GM12878 (cell line): ENCODE results near the gene C2CD5. TPM values are rescaled to one million over a fixed set of nuclear protein-coding genes. Genes with fewer than 3 reads are reported as not detected.

ENCODE experiments used
- ATAC-seq: fragments of 200-7000 bp; cut with Tn5 transposase; 3 replicates; pipeline ENCODE4 v1.9.1; 2020; ENCODE audit warnings: mild to moderate bottlenecking, moderate library complexity
- BruUV-seq: library from RNA; stranded (reverse); fragments of 400-500 nt; replicated peaks from 2 replicates; lab custom pipeline; 2021; lab: Mats Ljungman, UMichigan
- CTCF ChIA-PET: fragments of 300-600 bp; sonication (Branson Sonifier 250); formaldehyde crosslinking; extraction: SDS; loops from one replicate; lab custom pipeline; 2021; ENCODE audit warnings: inconsistent platforms; lab: Yijun Ruan, JAX
- POLR2A ChIA-PET: fragments of 350-600 bp; formaldehyde crosslinking; extraction: SDS; loops from one replicate; lab custom pipeline; 2021; ENCODE audit warnings: inconsistent platforms; lab: Charles Lee
- RAD21 ChIA-PET: fragments of 300-600 bp; sonication (Branson Sonifier 250); formaldehyde crosslinking; loops from one replicate; lab custom pipeline; 2023; ENCODE audit warnings: antibody characterized with exemption; ENCODE audit not compliant: unreplicated experiment; lab: Charles Lee
- SMC1A ChIA-PET: fragments of 300-600 bp; sonication (Branson Sonifier 250); formaldehyde crosslinking; loops from one replicate; lab custom pipeline; 2023; ENCODE audit not compliant: unreplicated experiment, uncharacterized antibody; lab: Charles Lee
- DNase-seq: peaks from one replicate; pipeline ENCODE4 v3.0.0-alpha.2; 2011; ENCODE audit warnings: low read depth, low spot score
- FAIRE-seq: peaks from 3 replicates; lab custom pipeline; 2011; peaks lifted over from hg19 to GRCh38; lab: Jason Lieb, UNC
- H2AFZ ChIP-seq: 2 replicates; pipeline ENCODE4 v1.6.0; 2011; ENCODE audit warnings: low read depth, low read length, control low read depth; ENCODE audit not compliant: control insufficient read depth
- H3K27ac ChIP-seq: 2 replicates; pipeline ENCODE4 v1.5.1; 2011; ENCODE audit warnings: control low read depth; ENCODE audit not compliant: control insufficient read depth, insufficient read depth
- H3K27me3 ChIP-seq, 2 experiments: replicated peaks in 1 of 2; 2 replicates each; pipeline versions ENCODE4 v1.6.0 to v1.6.1; 2011; ENCODE audit warnings: low read length in 1 of 2; ENCODE audit not compliant: control insufficient read depth in 2 of 2, insufficient read depth in 2 of 2
- H3K36me3 ChIP-seq, 2 experiments: 2 replicates each; pipeline ENCODE4 v1.5.1; 2011; ENCODE audit warnings: low read length in 1 of 2; ENCODE audit not compliant: control insufficient read depth in 2 of 2, insufficient read depth in 2 of 2
- H3K4me1 ChIP-seq: 2 replicates; pipeline ENCODE4 v1.6.1; 2011; ENCODE audit warnings: mild to moderate bottlenecking, low read length, moderate library complexity, mixed read lengths; ENCODE audit not compliant: control insufficient read depth, insufficient read depth
- H3K4me2 ChIP-seq: 2 replicates; pipeline ENCODE4 v1.6.0; 2011; ENCODE audit warnings: control low read depth; ENCODE audit not compliant: control insufficient read depth, insufficient read depth
- H3K4me3 ChIP-seq: fragments of 200-600 bp; sonication (generic); 2 replicates; pipeline ENCODE4 v1.5.1; 2016
- H3K79me2 ChIP-seq: 2 replicates; pipeline ENCODE4 v1.6.0; 2011; ENCODE audit warnings: low read length; ENCODE audit not compliant: control insufficient read depth, insufficient read depth
- H3K9ac ChIP-seq: 2 replicates; pipeline ENCODE4 v1.8.0; 2011; ENCODE audit warnings: low read length, control low read depth, mixed read lengths; ENCODE audit not compliant: control insufficient read depth, insufficient read depth
- H3K9me3 ChIP-seq: replicated peaks from 3 replicates; pipeline ENCODE4 v1.5.1; 2011; ENCODE audit warnings: mild to moderate bottlenecking, low read length; ENCODE audit not compliant: control insufficient read depth, insufficient read depth
- H4K20me1 ChIP-seq: 2 replicates; pipeline ENCODE4 v1.6.0; 2011; ENCODE audit not compliant: control insufficient read depth, insufficient read depth
- ATF7 ChIP-seq: fragments of 450-650 bp; IDR thresholded peaks from 2 replicates; pipeline ENCODE4 v1.6.1; 2016; ENCODE audit warnings: low read depth, mild to moderate bottlenecking
- BCL11A ChIP-seq: IDR thresholded peaks from 2 replicates; pipeline ENCODE4 v1.6.1; 2011; ENCODE audit warnings: low read depth, low read length
- CBX5 ChIP-seq: sonication (generic); IDR thresholded peaks from 2 replicates; pipeline ENCODE4 v1.6.1; 2016; ENCODE audit warnings: low read depth, moderate library complexity, mild to moderate bottlenecking, inconsistent platforms
- ESRRA ChIP-seq: IDR thresholded peaks from 2 replicates; pipeline ENCODE4 v1.6.1; 2012; ENCODE audit warnings: mild to moderate bottlenecking, low read length, improper control_type of control experiment
- HCFC1 ChIP-seq: fragments of 150-350 bp; IDR thresholded peaks from 2 replicates; pipeline ENCODE4 v1.6.1; 2014; ENCODE audit warnings: low read length
- IKZF1 ChIP-seq: fragments of 450-650 bp; conservative IDR thresholded peaks from 2 replicates; pipeline ENCODE4 v1.6.1; 2017; ENCODE audit warnings: antibody characterized with exemption, mild to moderate bottlenecking
- NRF1 ChIP-seq: conservative IDR thresholded peaks from 2 replicates; pipeline ENCODE4 v1.6.1; 2011; ENCODE audit warnings: mild to moderate bottlenecking, low read depth, low read length, improper control_type of control experiment
- SMAD1 ChIP-seq: fragments of 450-650 bp; IDR thresholded peaks from 2 replicates; pipeline ENCODE4 v1.6.1; 2018; ENCODE audit warnings: mild to moderate bottlenecking, low read depth; ENCODE audit not compliant: partially characterized antibody
- SMC3 ChIP-seq: IDR thresholded peaks from 2 replicates; pipeline ENCODE4 v1.6.1; 2011; ENCODE audit warnings: low read length, improper control_type of control experiment, borderline replicate concordance
- STAT3 ChIP-seq: IDR thresholded peaks from 2 replicates; pipeline ENCODE4 v1.6.1; 2011; ENCODE audit warnings: low read depth, low read length, improper control_type of control experiment
- WGBS: methylation state at CpG from one replicate; pipeline ENCODE4 v1.1.6; 2016; ENCODE audit warnings: low lambda C conversion rate; ENCODE audit not compliant: insufficient replicate concordance, insufficient coverage; ENCODE audit errors: missing lambda C conversion rate; 5-methylcytosine and 5-hydroxymethylcytosine counted together
- in situ Hi-C: fragments of 300-500 bp; cut with MboI; formaldehyde crosslinking; loops from 9 replicates; pipeline ENCODE4 v1.14.3; 2018; ENCODE audit warnings: mixed read lengths
- intact Hi-C: fragments of 100-400 bp; cut with micrococcal nuclease; formaldehyde crosslinking; loops from one replicate; pipeline ENCODE4 v1.14.2; 2022; ENCODE audit not compliant: unreplicated experiment
- polyA plus RNA-seq, 11 experiments: library from polyadenylated mRNA; depleted of rRNA in 4 of 11; unstranded in 6 of 11; stranded (reverse) in 5 of 11; fragments of >200 nt; fragmentation: Nextera tagmentation in 4 of 11; fragmentation: Illumina TruSeq in 1 of 11; extraction: Ambion mirVana in 4 of 11; extraction: Trizol in 1 of 11; gene quantifications; 1 replicate in 1 of 11; 2 replicates in 10 of 11; pipeline versions ENCODE4 v1.2.1 to v1.2.3, GENCODE V29; 2011 to 2016; ENCODE audit warnings: inconsistent platforms in 2 of 11, missing spikeins in 2 of 11, low read depth in 1 of 11
- total RNA-seq, 4 experiments: library from RNA; depleted of rRNA in 3 of 4; stranded (reverse); fragments of >200 nt in 3 of 4; fragmentation: Illumina TruSeq in 1 of 4; extraction: Trizol in 1 of 4; gene quantifications; 2 replicates each; pipeline versions ENCODE4 v1.2.1 to v1.2.3, GENCODE V29; 2013 to 2021
- TF ChIP-seq, protein P1 (sequence below): fragments of 150-350 bp; IDR thresholded peaks from 2 replicates; pipeline ENCODE4 v1.6.1; 2014; ENCODE audit warnings: mild to moderate bottlenecking, low read depth, low read length

The C2CD5 gene
- total and polyA plus RNA-seq, 10 of the 15 experiments (the other 5 are each of a cell fraction or from before 2014, with no cell fraction given) = 7.7 to 55.0 (median 27.0) TPM

DNA sequence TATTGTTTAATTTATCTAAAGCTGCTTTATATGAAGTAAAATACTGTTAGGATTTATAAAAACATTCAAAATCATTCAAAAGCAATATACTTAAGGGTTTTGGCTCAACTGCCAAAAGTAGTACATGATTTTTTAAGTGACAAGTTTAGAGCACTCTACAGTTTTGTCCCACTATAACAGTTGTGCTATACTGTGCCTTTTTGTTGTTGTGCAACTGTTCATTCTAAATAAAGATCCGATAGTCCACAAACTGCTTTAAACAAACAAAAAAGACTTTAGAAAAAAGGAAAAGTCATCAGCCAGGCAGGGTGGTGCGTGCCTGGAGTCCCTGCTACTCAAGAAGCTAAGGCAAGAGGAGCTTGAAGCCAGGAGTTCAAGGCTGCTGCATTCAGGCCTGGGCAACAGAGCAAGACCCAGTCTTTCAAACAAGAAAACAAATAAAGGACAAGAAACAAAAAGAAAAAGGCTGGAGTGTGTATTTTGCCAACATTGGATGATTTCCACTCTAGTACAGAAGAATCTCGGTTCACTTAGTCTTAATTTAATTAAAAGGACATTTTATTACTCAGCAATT lies 7.3 kb downstream of the C2CD5 start:
- Histone ChIP-seq H3K4me1 (peaks cover 1% of the 10 kb centered on the region; the same call in 1 of the 2 replicates), H2AFZ (no peak overlapping the region), H3K27ac (no peak overlapping the region), H3K4me2 (no peak overlapping the region), H4K20me1 (no peaks in the 10 kb centered on the region), H3K9me3 (no peaks in the 10 kb centered on the region; the same call in 2 of the 3 replicates), H3K4me3 (no peak overlapping the region), H3K27me3 (no peaks in the 10 kb centered on the region), H3K36me3 (peaks cover 0 to 4% of the 10 kb centered on the region in 2 experiments; a peak in 1 of 4 replicates), H3K9ac (no peak overlapping the region), H3K79me2 (peaks cover 6% of the 10 kb centered on the region)
- ChIA-PET RAD21 (no interaction called here), SMC1A (interaction anchor here (1.0 kb wide), 1 partner anchor 93 kb away, joined by 3 read pairs; no protein-coding TSS in a partner anchor), POLR2A (no interaction called here), CTCF (interaction anchor here (1.0 to 1.5 kb wide), 2 partner anchors 8 to 98 kb away, joined by 3 to 4 read pairs; no protein-coding TSS in a partner anchor)
- BruUV-seq = no TSS peak
- no peak for TF ChIP-seq CBX5
- no peak for TF ChIP-seq ESRRA
- ATAC-seq (no peak), DNase-seq (no peak), FAIRE-seq (no peak)
- intact Hi-C loops = no loop called here
- WGBS = 83% methylated on average over 3 of the region's 3 CpGs
- in situ Hi-C loops = no loop called here

- 100% methylated on average over 2 of the region's 2 CpGs for WGBS
- no peak overlapping the region for H3K9ac ChIP-seq
- in situ Hi-C loops = no loop called here
- no peak for TF ChIP-seq STAT3
- no peak for TF ChIP-seq ATF7
- TF ChIP-seq SMC3 = no peak
- TF ChIP-seq, protein P1, sequence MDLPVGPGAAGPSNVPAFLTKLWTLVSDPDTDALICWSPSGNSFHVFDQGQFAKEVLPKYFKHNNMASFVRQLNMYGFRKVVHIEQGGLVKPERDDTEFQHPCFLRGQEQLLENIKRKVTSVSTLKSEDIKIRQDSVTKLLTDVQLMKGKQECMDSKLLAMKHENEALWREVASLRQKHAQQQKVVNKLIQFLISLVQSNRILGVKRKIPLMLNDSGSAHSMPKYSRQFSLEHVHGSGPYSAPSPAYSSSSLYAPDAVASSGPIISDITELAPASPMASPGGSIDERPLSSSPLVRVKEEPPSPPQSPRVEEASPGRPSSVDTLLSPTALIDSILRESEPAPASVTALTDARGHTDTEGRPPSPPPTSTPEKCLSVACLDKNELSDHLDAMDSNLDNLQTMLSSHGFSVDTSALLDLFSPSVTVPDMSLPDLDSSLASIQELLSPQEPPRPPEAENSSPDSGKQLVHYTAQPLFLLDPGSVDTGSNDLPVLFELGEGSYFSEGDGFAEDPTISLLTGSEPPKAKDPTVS = no peak
- TF ChIP-seq NRF1 = no peak
- TF ChIP-seq SMAD1 = no peak
- no peak for TF ChIP-seq BCL11A
- TF ChIP-seq IKZF1 = no peak
- TF ChIP-seq HCFC1 = no peak
Observed at GRCh38 chr12:22536346-22536945, 7.9 kb downstream of the C2CD5 start.

More at GRCh38 chr12:22536346-22536945, 7.9 kb downstream of the C2CD5 start:
- intact Hi-C loops = no loop called here
- no peaks in the 10 kb centered on the region for H4K20me1 ChIP-seq
- H3K79me2 ChIP-seq = peaks cover 5% of the 10 kb centered on the region
- RAD21 ChIA-PET = no interaction called here
- peaks cover 0 to 4% of the 10 kb centered on the region in 2 experiments; a peak in 1 of 4 replicates for H3K36me3 ChIP-seq
- BruUV-seq = no TSS peak
- no peak for DNase-seq
- no peak for FAIRE-seq
- H2AFZ ChIP-seq = no peak overlapping the region
- H3K27ac ChIP-seq = no peak overlapping the region
- H3K4me1 ChIP-seq = no peaks in the 10 kb centered on the region
- no peaks in the 10 kb centered on the region; the same call in 1 of the 3 replicates for H3K9me3 ChIP-seq
- POLR2A ChIA-PET = no interaction called here
- no peak overlapping the region for H3K4me3 ChIP-seq
- CTCF ChIA-PET = interaction anchor here (1.0 to 1.4 kb wide), 3 partner anchors 12 to 98 kb away, joined by 3 read pairs; no protein-coding TSS in a partner anchor
- ATAC-seq = peak; percentile 18; the same call in 1 of the 3 replicates
- no peak overlapping the region for H3K4me2 ChIP-seq
- SMC1A ChIA-PET = interaction anchor here (0.6 to 1.2 kb wide), 4 partner anchors 13 to 101 kb away, joined by 3 read pairs; no protein-coding TSS in a partner anchor
- H3K27me3 ChIP-seq = no peaks in the 10 kb centered on the region
